Esophagus muscularis mucosa (tissue), 3 donors: ENCODE measurements around the gene USP16.

Experiments
- POLR2A ChIP-seq: fragments of 450-650 bp; IDR thresholded peaks from one replicate; pipeline ENCODE4 v1.6.1; 2017; ENCODE audit warnings: antibody characterized with exemption, moderate library complexity, mild to moderate bottlenecking, low read depth
- POLR2AphosphoS5 ChIP-seq, 2 donors: sonication (generic); formaldehyde crosslinking; IDR thresholded peaks; one replicate each; pipeline ENCODE4 v1.6.1; 2017; ENCODE audit warnings: antibody characterized with exemption in 2 of 2
- TF ChIP-seq, protein P1 (sequence below), 3 experiments: fragments of 200-600 bp in 2 of 3; fragments of 450-650 bp in 1 of 3; sonication (generic) in 2 of 3; IDR thresholded peaks; one replicate each; pipeline ENCODE4 v1.5.1; 2017 to 2019; ENCODE audit warnings: antibody characterized with exemption in 3 of 3, mild to moderate bottlenecking in 2 of 3, moderate library complexity in 1 of 3

GRCh38 chr21:29074783-29075182, 50.3 kb downstream of the USP16 start:
- TF ChIP-seq, protein P1, sequence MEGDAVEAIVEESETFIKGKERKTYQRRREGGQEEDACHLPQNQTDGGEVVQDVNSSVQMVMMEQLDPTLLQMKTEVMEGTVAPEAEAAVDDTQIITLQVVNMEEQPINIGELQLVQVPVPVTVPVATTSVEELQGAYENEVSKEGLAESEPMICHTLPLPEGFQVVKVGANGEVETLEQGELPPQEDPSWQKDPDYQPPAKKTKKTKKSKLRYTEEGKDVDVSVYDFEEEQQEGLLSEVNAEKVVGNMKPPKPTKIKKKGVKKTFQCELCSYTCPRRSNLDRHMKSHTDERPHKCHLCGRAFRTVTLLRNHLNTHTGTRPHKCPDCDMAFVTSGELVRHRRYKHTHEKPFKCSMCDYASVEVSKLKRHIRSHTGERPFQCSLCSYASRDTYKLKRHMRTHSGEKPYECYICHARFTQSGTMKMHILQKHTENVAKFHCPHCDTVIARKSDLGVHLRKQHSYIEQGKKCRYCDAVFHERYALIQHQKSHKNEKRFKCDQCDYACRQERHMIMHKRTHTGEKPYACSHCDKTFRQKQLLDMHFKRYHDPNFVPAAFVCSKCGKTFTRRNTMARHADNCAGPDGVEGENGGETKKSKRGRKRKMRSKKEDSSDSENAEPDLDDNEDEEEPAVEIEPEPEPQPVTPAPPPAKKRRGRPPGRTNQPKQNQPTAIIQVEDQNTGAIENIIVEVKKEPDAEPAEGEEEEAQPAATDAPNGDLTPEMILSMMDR (IDR thresholded peaks at IDR 0.05): no peak
- TF ChIP-seq POLR2A (no peak), POLR2AphosphoS5 (IDR thresholded peaks at IDR 0.05) (no peak)
